Forelimb muscle (tissue), 1 donor: Measurements from ENCODE around the gene KCNC4. TPM values are rescaled to one million over a fixed set of nuclear protein-coding genes. Genes with fewer than 3 reads are reported as not detected.

Experiments
- DNase-seq: peaks from one replicate; pipeline ENCODE4 v3.0.0-alpha.2; 2013; ENCODE audit warnings: low read depth
- polyA plus RNA-seq: library from polyadenylated mRNA; unstranded; fragments of 120-200 nt; gene quantifications from one replicate; pipeline ENCODE4 v1.2.1, GENCODE V29; 2013; ENCODE audit not compliant: insufficient read length

Gene KCNC4
- polyA plus RNA-seq, 1 donor = 8.0 TPM

GRCh38 chr1:110229348-110230001, 19.4 kb downstream of the KCNC4 start:
- no peak for DNase-seq

GRCh38 chr1:110230381-110231199, 20.5 kb downstream of the KCNC4 start:
- DNase-seq = no peak

- no peak for DNase-seq
Measured at GRCh38 chr1:110233861-110234260, 23.7 kb downstream of the KCNC4 start.

- no peak for DNase-seq
Measured at GRCh38 chr1:110234691-110235090, 24.6 kb downstream of the KCNC4 start.

GRCh38 chr1:110235181-110235833, 25.2 kb downstream of the KCNC4 start:
- no peak for DNase-seq

GRCh38 chr1:110235834-110236682, 25.9 kb downstream of the KCNC4 start:
- DNase-seq = no peak

- no peak for DNase-seq
Measured at GRCh38 chr1:110237386-110238152, 27.5 kb downstream of the KCNC4 start.

- no peak for DNase-seq
Measured at GRCh38 chr1:110239441-110240430, 29.6 kb downstream of the KCNC4 start.

- no peak for DNase-seq
Measured at GRCh38 chr1:110240476-110241210, 30.5 kb downstream of the KCNC4 start.

- DNase-seq = no peak
Measured at GRCh38 chr1:110241516-110241915, 31.4 kb downstream of the KCNC4 start.

- no peak for DNase-seq
Measured at GRCh38 chr1:110242062-110242461, 31.9 kb downstream of the KCNC4 start.

- no peak for DNase-seq
Measured at GRCh38 chr1:110242731-110243130, 32.6 kb downstream of the KCNC4 start.

GRCh38 chr1:110243146-110243545, 33.0 kb downstream of the KCNC4 start:
- DNase-seq = no peak

- no peak for DNase-seq
Measured at GRCh38 chr1:110243574-110243973, 33.5 kb downstream of the KCNC4 start.

- DNase-seq = no peak
Measured at GRCh38 chr1:110245876-110246620, 35.9 kb downstream of the KCNC4 start.

- DNase-seq = no peak
Measured at GRCh38 chr1:110248746-110249145, 38.6 kb downstream of the KCNC4 start.

- DNase-seq = no peak
Measured at GRCh38 chr1:110249256-110249655, 39.1 kb downstream of the KCNC4 start.

GRCh38 chr1:110250008-110250407, 39.9 kb downstream of the KCNC4 start:
- DNase-seq = no peak
